GM18907 (cell line): ENCODE results near the gene NLK.
A peak's percentile ranks its signal among the peaks of the same experiment; 100 is the strongest.

Experiments used
- ATAC-seq: cut with Tn5 transposase; IDR thresholded peaks from one replicate; pipeline ENCODE4 v1.9.1; 2021; ENCODE audit warnings: mild to moderate bottlenecking, moderate library complexity; ENCODE audit not compliant: unreplicated experiment

Gene NLK

DNA sequence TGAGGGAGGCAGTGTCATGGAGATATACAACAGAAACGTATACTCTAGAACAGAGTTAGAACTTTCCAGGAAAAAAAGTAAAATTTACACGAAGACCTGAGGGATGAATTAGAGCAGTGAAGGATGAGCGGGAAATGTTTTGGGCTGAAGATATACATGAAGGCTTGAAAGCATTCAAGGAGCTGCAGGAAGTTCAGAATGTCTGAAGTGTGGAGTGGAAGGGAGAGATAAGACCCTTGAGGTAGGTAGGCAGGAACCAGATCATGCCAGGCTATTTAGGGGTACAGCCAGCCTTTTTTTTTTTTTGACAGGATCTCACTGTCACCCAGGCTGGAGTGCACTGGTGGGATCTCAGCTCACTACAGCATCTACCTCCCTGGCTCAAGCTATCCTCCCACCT, 3.2 kb upstream of the NLK start:
- ATAC-seq = no peak

DNA sequence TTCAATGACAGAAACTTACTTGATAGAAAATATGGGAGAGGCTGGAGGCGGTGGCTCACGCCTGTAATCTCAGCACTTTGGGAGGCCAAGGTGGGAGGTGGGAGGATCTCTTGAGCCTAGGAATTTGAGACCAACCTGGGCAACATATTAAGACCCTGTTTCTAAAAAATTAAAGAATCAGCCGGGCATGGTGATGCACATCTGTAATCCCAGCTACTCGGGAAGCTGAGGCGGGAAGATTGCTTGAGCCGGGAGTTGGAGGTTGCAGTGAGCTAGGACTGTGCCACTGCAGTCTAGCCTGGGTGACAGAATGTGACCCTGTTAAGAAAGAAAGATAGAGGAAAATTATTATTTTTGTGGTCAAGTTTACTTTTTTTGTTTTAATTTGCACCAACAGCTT, 2.1 kb upstream of the NLK start:
- ATAC-seq = no peak

DNA sequence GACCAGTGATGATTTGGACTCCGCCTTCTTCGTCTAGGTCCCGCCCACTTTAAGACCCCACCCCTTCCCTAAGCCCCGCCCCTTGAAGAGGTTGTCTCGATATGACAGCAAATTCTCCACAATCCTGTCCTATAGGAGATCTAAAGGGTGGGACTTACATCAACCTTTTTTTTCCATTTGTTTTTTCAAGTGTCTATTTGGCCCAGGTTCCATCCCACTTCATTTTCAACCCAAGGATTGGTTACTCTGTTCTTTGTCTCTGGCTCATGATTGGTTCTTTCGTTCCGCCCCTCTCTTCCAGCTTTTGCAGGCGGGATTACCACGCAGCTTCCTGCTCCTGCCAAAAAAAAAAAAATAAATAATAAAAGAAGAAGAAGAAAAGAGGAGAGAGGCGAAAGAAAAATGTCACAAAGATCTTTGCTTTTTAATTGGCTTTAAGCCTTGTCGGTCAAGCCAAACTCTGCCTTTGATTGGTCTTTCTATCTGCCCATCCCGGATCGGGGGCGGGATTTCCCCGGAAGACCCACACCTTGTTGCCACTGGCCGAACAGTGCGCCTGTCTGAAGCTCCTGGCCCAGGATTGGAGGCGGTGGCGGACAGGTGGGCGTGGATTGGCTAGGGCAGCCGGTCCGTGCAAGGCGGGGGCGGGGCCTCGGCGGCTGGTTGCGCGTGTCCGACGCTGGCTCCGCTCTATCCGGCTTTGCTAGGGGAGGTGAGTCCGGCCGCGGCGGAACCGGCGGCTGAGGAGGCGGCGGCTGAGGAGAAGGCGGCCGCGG, 1.2 kb upstream of the NLK start:
- ATAC-seq = peak; percentile 93

DNA sequence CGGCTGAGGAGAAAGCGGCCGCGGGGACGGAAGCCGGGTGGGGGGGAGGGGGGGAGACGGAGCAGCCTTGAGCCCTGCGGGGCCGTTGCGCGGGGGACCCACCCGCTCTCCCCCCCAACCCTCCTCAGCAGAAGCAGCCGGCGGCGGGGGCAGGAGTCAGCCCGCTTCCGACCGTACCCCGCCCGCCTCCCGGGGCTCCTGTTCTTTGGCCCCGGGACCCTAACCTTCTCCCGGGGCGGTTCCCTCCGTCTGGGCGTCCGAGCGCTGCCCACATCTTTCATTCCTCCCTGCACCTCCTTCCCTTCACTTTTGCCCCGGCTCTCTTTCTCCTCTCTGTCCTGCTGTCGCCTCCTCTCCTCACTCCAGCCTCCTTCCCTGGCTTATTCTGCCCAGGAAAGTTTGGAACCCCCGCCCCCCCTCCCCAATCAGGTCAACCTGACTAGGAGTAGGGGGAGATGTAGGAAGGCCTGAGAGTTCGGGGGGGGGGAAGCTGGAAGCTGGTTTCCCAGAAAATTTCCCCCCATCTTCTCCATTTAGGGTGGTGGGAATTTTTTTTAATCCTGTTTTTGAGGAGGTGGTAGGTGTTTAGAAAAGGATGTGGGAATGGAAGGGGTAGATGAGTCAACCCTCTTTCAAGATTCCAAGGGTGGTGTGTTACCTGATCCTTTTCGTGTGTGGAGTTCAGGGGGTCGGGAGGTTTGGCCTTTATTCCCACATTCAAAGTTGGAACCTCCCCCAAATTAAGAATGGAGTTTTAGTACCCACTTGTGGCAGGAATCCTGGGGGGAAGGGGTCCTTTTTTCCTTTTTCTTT, 427 bp upstream of the NLK start:
- ATAC-seq = peak; percentile 12

DNA sequence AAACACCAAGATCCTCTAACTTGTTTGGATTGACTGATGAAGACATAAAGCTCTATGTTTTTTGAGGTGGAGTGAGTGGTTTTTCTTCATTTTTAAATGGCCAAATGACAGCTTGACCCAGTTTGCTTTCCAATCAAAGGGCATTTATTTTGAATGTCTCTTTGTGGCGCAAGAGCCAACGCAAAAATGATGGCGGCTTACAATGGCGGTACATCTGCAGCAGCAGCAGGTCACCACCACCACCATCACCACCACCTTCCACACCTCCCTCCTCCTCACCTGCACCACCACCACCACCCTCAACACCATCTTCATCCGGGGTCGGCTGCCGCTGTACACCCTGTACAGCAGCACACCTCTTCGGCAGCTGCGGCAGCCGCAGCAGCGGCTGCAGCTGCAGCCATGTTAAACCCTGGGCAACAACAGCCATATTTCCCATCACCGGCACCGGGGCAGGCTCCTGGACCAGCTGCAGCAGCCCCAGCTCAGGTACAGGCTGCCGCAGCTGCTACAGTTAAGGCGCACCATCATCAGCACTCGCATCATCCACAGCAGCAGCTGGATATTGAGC, 329 bp downstream of the NLK start:
- no peak for ATAC-seq

DNA sequence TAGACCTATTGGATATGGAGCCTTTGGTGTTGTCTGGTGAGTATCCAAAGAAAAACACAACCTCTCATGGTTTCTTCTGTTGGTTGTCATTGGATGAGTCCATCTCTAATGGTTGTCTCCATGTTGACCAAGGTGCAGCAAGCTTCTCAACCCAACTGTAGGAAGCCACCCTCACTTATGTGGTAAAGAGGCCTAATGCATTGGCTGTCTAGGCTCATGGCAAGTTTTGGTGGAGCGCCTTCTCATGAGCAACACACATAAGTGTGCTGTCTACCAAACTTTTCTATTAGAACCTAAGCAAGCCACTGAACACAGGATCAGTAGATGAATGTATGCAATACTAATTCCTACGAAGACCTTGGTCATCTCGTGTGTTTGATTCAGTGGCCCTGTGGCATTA, 819 bp downstream of the NLK start:
- ATAC-seq = no peak

DNA sequence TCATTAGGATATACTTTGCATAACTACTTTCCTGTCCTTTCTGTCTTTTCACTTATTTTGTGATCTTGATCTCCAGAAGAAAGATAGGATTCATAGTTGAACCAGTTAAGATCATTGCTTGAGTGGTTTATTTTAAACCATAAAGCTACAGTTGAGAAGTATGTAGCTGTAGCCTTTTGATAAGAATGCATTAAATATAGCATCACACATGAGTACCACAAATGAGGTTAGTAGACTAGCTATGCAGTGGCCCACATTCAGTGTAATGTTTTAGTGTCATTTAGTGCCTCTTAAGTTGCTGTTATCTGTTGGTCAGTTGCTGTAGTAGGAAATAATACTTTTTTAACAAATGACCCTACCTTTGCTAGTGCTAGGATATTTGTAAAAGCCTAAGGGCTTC, 1.3 kb downstream of the NLK start:
- ATAC-seq = no peak

DNA sequence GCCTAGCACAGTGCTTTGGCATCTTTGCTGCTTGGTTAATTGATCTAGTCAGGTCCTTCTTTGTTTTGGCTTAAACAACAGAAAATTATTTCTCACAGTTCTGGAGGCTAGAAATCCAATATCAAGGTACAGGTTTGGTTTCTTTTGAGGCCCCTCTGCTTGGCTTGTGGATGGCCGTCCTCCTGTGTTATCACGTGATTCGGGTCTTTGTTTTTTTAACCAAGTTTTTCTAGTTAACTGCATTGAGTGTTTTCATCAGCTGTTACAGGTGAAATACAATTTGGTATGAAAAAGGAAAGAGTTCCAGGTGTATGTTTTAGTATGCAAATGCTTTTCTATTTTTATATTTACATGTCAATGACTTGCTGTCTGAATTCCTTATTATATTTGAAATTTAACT, 2.8 kb downstream of the NLK start:
- ATAC-seq = no peak

DNA sequence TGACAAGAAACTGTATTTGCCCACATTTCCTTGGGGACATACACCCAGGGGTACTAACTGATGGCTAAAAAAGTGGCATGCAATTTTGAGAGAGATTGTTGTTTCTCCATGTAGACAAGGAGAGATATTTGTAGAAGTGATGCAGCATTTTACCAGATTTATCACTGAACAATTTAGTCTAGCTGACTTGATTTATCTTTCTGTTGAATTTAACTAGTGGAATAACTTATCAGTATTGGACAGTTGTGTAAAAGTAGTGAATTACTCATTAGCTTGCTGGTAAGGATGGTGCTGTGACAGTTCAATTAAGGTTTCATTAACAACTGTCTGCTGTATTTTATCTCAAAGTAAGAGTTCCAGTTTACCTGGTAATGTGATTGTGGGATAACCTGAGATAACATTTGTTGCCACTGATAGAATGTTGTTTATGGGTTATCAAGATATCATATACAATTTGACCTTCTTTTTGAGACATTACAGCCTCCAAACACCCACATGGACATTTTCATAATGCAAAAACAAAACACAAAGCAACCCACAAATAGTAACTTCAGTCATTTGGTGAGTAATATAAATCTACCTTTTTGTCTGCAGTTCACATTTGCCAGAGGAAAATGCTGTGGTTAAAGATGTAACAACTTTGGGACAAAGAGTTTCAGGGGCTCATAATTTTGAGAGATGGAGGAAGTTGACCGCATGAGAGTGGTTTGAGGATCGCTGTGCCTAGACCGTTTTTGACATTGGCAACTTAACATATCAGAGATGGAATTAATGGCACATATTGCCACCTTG, 3.8 kb downstream of the NLK start:
- ATAC-seq = no peak

DNA sequence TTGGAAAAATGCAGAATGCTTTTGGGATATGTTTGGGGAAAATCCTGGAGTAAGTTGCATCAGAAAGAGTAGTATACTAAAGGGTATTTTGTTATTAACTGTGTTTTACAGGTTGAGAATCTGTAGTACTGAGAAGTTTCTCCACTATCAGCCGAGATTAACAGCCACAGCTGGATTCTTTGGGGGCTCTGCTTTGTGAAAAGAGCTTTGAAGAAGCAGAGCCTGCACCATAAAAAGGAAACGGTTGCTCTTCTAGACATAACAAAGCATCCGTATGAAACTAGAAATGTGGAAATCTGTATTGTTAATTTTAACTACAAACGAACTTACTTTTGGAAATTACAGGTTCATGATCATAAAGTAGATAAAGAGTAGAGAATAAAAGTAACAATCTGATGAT, 5.3 kb downstream of the NLK start:
- ATAC-seq = no peak

DNA sequence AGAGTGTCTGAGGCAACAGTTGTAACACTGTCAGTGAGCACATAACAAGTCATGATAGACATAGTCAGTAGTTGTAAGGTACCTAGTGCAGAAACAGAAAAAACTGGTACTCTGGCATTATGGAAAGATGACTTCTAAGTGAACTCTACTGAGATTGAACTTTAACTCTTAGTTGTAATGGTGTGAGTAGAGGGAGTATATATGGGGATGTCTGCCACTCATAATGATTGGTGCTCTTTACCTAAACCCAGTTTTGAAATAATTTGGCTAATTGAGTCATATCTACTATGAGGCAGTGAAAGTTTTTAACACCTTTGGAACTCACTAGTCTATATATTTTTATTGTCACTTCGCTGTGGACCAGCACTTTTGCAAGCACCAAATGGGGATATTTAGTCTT, 6.6 kb downstream of the NLK start:
- ATAC-seq = no peak

DNA sequence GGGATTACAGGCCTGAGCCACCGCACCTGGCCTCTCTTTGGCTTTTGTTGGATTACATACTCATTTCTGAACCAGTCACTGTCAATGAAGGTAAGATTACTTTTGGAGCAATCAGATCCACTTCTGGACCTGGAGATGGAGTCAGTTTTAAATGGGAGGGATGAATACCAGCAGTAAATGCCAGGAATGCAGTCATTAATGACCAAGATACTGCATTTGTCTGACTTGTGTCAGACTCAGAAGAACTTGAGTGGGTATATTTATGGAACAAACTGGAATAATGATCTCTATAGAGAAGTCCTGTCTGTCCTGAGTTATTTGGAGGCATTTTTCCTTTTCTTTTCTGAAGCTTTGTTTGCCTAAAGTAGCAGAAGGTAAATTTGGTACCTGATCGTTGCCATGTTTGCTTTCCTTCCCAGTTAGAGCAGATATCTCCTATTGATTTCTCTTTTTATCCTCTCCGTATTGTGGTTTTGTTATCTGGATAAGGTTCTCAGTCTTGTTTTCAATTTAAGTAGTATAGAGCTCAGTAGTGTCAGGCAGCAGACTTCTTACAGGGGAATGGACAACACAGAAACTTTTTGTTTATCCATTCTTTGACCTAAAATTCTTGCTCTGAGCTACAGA, 10.7 kb downstream of the NLK start:
- ATAC-seq = no peak

DNA sequence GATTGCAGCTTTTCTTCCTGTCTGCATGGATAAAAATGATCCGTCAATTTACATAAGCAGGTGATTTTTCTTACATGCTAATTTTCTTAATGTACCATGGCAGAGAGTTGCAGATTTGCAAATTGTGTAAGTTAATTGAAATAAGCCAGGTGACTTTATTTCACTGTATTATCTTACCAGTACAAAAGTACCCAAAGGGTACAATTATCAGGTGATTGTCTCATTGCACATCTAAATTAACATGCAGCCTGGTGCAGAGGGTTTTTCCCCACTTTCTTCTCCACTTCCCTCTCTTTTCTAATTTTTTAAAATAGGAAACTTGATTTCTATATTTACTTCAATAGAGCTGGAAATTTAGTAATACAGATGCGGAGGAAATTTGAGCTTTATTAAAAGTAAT, 11.2 kb downstream of the NLK start:
- ATAC-seq = no peak

DNA sequence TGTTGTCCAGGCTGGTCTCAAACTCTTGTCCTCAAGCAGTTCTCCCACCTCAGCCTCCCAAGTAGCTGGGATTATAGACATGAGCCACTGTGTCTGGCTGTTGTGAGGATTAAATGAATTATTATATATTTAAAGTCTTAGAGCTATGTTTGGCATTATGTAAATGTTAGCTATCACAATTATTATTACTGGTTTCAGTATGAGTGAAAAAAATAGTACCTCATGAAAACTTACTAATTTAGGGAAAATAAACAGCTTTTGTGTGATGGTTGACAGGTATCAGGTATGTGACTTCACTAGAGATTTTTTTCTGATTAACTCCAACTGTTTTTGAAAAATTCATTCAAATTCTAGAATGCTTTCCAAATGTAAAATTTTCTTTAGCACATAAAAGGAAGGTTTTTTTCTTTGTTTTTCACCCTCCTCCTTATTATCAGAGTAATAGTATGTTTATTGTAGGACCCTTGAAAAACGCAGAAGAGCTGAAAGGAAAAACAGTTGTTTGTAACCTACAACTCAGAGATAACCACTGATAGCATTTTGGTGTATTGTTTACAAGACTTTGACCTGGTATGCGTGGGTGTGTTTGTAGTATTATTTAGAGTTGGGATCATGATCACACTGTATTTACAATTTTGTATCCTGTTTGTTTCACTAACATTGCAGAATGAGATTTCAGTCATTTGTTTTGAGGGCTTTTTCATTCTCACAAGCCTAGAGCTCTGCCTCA, 13.2 kb downstream of the NLK start:
- ATAC-seq = no peak

DNA sequence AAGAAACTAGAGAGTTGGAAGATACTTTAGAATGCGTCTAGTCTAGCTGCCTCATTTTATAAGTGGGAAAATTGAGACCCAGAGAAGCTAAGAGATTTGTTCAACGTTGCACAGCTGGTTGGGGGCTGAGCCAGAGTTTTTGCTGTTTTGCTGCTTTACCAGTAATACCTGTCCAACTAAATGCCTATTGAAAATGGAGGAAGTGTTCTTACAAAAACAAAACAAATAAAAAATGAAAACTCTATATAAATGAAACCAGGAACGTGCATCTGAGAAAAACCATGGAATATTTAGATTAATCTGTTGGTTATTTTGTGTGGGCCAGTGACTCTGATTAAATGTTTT, 13.8 kb downstream of the NLK start:
- ATAC-seq = no peak

DNA sequence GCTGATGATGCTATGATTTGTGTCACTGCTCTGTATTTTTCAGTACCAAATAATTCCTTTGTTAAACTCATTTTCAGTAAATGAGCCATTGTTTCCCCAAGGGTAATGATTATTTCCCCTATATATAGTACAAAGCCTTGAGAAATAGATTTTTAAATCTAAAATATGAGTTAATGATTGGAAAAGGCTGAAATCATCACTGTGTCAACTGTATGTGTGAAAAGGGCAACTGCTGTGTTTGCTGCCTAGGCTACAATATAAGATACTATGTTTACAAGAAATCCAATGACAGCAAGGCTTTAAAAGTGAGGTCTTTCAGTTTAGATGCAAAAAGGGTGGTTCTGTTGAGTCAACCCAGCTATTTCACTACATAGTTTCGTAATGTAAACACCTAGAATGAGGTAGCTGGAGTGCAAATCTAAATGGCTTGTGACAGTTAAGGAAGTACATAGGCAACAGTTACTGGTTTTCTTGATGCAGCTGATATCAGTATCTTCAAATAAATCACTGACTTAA, 15.3 kb downstream of the NLK start:
- ATAC-seq = peak; percentile 83

DNA sequence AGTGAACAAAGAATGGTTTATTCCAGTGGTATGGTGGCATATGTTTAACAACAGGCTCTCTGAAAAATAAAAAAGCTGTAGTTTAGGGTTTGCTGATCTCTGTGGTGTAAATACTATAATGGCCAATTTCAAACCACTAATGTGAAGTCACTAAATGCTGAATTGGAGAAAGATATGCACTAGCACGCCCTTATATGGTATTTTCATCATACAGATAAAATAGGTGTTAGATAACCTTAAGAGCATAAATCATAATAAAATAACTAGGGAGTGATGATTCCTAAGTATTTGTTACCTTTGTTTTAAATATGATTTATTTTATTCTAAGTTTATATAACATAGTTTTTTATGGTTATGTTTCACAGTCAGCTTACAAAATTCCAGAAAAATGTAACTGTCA, 17.2 kb downstream of the NLK start:
- no peak for ATAC-seq

DNA sequence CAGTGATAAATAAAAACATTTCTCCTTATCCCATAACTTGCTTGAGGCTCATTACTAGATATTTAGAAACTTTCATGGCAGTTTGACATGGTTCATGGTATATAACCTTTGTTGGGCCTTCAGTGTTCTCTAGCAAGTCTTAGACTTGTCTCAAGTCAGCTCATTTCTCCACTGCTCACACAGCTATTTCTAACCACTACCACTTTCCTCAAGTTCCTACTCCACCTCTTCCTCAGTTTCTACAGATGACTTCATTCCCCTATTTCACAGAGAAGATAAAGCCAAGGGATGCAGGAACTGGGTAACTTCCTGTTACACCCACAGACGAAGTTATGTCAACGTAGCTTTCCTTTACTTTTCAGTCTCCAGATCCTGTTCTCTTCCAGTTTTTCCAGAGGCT, 23.2 kb downstream of the NLK start:
- no peak for ATAC-seq

DNA sequence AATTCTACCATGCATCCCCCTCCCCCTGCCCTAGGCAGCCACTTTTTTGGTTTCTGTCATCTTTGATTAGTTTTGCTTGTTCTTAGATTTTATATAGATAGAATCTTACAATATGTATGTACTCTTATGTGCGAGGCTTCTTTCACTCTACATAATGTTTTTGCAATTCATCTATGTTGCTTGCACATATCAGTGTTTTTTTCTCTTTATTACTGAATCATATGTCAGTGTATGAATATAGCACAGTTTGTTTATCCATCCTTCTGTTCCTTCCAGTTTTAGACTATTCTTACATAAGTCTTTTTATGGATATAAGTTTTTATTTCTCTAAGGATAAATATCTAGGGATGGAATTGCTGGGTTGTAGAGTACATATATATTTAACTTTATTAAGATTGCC, 26.6 kb downstream of the NLK start:
- no peak for ATAC-seq

DNA sequence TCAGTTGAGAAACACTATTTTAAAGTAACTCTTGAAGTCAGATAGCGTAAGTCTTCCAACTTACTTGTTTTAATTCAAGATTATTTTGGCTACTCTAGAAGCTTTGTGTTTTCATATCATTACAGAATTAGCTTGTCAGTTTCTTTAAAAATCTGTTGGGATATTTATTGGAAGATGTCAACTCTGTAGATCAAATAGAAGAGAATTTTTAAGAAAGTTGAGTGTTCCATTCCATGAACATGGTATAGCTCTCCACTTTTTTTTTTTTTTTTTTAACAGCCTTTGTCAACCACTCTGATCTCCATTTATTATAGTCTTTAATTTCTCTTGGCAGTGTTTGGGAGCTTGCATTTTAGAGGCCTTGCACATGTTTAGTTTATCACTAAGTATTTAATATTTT, 28.7 kb downstream of the NLK start:
- no peak for ATAC-seq
